ENCODE measurements around the gene EHD3.

The EHD3 gene

GRCh38 chr2:31314761-31315160 is 80.8 kb downstream of the EHD3 start:
- no peak for DNase-seq (ENCODE audit: low spot score)
- ChIA-PET POLR2A (ENCODE audit: low non-redundant PET) (no interaction called here), CTCF (no interaction called here)
- no peak overlapping the region for H3K27ac ChIP-seq
- TF ChIP-seq CTCF (conservative IDR thresholded peaks at IDR 0.05; ENCODE audit: low read depth), result no peak

GRCh38 chr2:31317396-31317795 is 83.4 kb downstream of the EHD3 start:
- POLR2A ChIA-PET (ENCODE audit: low non-redundant PET), result no interaction called here
- no peak for TF ChIP-seq CTCF (conservative IDR thresholded peaks at IDR 0.05; ENCODE audit: low read depth)
- DNase-seq (ENCODE audit: low spot score), result no peak
- CTCF ChIA-PET, result interaction anchor here (1.0 kb wide), 1 partner anchor 47 kb away, joined by 3 read pairs; no protein-coding TSS in a partner anchor
- H3K27ac ChIP-seq, result no peak overlapping the region

- no peak for TF ChIP-seq CTCF (conservative IDR thresholded peaks at IDR 0.05; ENCODE audit: low read depth)
- no peak for DNase-seq (ENCODE audit: low spot score)
- CTCF ChIA-PET, result interaction anchor here (1.3 kb wide), 1 partner anchor 15 kb away, joined by 5 read pairs; no protein-coding TSS in a partner anchor
- POLR2A ChIA-PET (ENCODE audit: low non-redundant PET), result no interaction called here
- H3K27ac ChIP-seq, result no peak overlapping the region
These were observed 84.7 kb downstream of the EHD3 start for GRCh38 chr2:31318361-31319336.
